ENCODE results near the gene DAZAP1.
A peak's percentile ranks its signal among the peaks of the same experiment; 100 is the strongest.
"Not testable (repeated sequence)": the region's sequence is repeated elsewhere in the genome, so short reads cannot be mapped to it uniquely, and the experiment has no call there.

DAZAP1 gene

GRCh38 chr19:1410136-1410786, 2.9 kb downstream of the DAZAP1 start:
- DNase-seq (ENCODE audit: low spot score) (no peak), FAIRE-seq (no peak)

GRCh38 chr19:1410789-1411188, 3.4 kb downstream of the DAZAP1 start:
- DNase-seq (ENCODE audit: low spot score), result no peak
- no peak for FAIRE-seq

- DNase-seq (ENCODE audit: low spot score) (no peak), FAIRE-seq (no peak)
These were observed 4.1 kb downstream of the DAZAP1 start for GRCh38 chr19:1411255-1412191.

GRCh38 chr19:1412323-1412923, 5.0 kb downstream of the DAZAP1 start:
- FAIRE-seq, result no peak

GRCh38 chr19:1412995-1413800, 5.8 kb downstream of the DAZAP1 start:
- FAIRE-seq (no peak), DNase-seq (ENCODE audit: low spot score) (no peak)

More at GRCh38 chr19:1412323-1412923, 5.0 kb downstream of the DAZAP1 start:
- DNase-seq (ENCODE audit: low spot score), result no peak

GRCh38 chr19:1416014-1416841, 8.8 kb downstream of the DAZAP1 start:
- DNase-seq (ENCODE audit: low spot score) (no peak), FAIRE-seq (no peak)

- no peak for FAIRE-seq
- DNase-seq (ENCODE audit: low spot score), result no peak
These were observed 9.8 kb downstream of the DAZAP1 start for GRCh38 chr19:1417145-1417544.

- FAIRE-seq, result no peak
These were observed 10.5 kb downstream of the DAZAP1 start for GRCh38 chr19:1417681-1418495.

GRCh38 chr19:1418496-1418775, 11.1 kb downstream of the DAZAP1 start:
- no peak for DNase-seq (ENCODE audit: low spot score)
- no peak for FAIRE-seq

More at GRCh38 chr19:1417681-1418495, 10.5 kb downstream of the DAZAP1 start:
- no peak for DNase-seq (ENCODE audit: low spot score)

GRCh38 chr19:1418951-1419738, 11.8 kb downstream of the DAZAP1 start:
- FAIRE-seq (no peak), DNase-seq (ENCODE audit: low spot score) (no peak)

GRCh38 chr19:1420085-1420484, 12.7 kb downstream of the DAZAP1 start:
- not testable (repeated sequence) for DNase-seq (ENCODE audit: low spot score); FAIRE-seq

- FAIRE-seq, result no peak
- no peak for DNase-seq (ENCODE audit: low spot score)
These were observed 13.2 kb downstream of the DAZAP1 start for GRCh38 chr19:1420590-1420989.

GRCh38 chr19:1421218-1421957, 14.0 kb downstream of the DAZAP1 start:
- FAIRE-seq (no peak), DNase-seq (ENCODE audit: low spot score) (no peak)

- DNase-seq (ENCODE audit: low spot score) (no peak), FAIRE-seq (no peak)
These were observed 14.5 kb downstream of the DAZAP1 start for GRCh38 chr19:1421958-1422305.

GRCh38 chr19:1422360-1422759, 15.0 kb downstream of the DAZAP1 start:
- DNase-seq (ENCODE audit: low spot score), result no peak
- FAIRE-seq, result no peak

- no peak for DNase-seq (ENCODE audit: low spot score)
- FAIRE-seq, result peak; percentile 9
These were observed 15.6 kb downstream of the DAZAP1 start for GRCh38 chr19:1422943-1423342.

- DNase-seq (ENCODE audit: low spot score), result no peak
- no peak for FAIRE-seq
These were observed 16.2 kb downstream of the DAZAP1 start for GRCh38 chr19:1423436-1424191.

Data from urothelium cell line (cell line).